Measurements from ENCODE around the gene CIB1.

The CIB1 gene

GRCh38 chr15:90219421-90220141 lies 14.2 kb downstream of the CIB1 start:
- in situ Hi-C loops (cut with HindIII; ENCODE audit: low sequenced_read_pairs), result loop anchor here (10.0 kb wide), 1 partner anchor 75 kb away; no protein-coding TSS in a partner anchor

- in situ Hi-C loops (cut with HindIII; ENCODE audit: low sequenced_read_pairs), result loop anchor here (10.0 kb wide), 1 partner anchor 73 kb away; no protein-coding TSS in a partner anchor
Observed at GRCh38 chr15:90217671-90218394, 15.9 kb downstream of the CIB1 start.

- in situ Hi-C loops (cut with HindIII; ENCODE audit: low sequenced_read_pairs), result loop anchor here (10.0 kb wide), 1 partner anchor 70 kb away; no protein-coding TSS in a partner anchor
Observed at GRCh38 chr15:90214553-90215196, 19.1 kb downstream of the CIB1 start.

- in situ Hi-C loops (cut with HindIII; ENCODE audit: low sequenced_read_pairs), result loop anchor here (10.0 kb wide), 1 partner anchor 69 kb away; no protein-coding TSS in a partner anchor
Observed at GRCh38 chr15:90213818-90214204, 19.9 kb downstream of the CIB1 start.

GRCh38 chr15:90213122-90213817 lies 20.5 kb downstream of the CIB1 start:
- in situ Hi-C loops (cut with HindIII; ENCODE audit: low sequenced_read_pairs), result loop anchor here (10.0 kb wide), 1 partner anchor 68 kb away; no protein-coding TSS in a partner anchor

GRCh38 chr15:90212221-90213098 lies 21.3 kb downstream of the CIB1 start:
- in situ Hi-C loops (cut with HindIII; ENCODE audit: low sequenced_read_pairs), result loop anchor here (10.0 kb wide), 1 partner anchor 68 kb away; no protein-coding TSS in a partner anchor

- in situ Hi-C loops (cut with HindIII; ENCODE audit: low sequenced_read_pairs), result loop anchor here (10.0 kb wide), 1 partner anchor 67 kb away; no protein-coding TSS in a partner anchor
Observed at GRCh38 chr15:90211440-90212143, 22.1 kb downstream of the CIB1 start.

GRCh38 chr15:90211009-90211408 lies 22.7 kb downstream of the CIB1 start:
- in situ Hi-C loops (cut with HindIII; ENCODE audit: low sequenced_read_pairs), result loop anchor here (10.0 kb wide), 1 partner anchor 66 kb away; no protein-coding TSS in a partner anchor

GRCh38 chr15:90210593-90210992 lies 23.1 kb downstream of the CIB1 start:
- in situ Hi-C loops (cut with HindIII; ENCODE audit: low sequenced_read_pairs), result loop anchor here (10.0 kb wide), 1 partner anchor 66 kb away; no protein-coding TSS in a partner anchor

GRCh38 chr15:90209591-90209990 lies 24.1 kb downstream of the CIB1 start:
- in situ Hi-C loops (cut with HindIII; ENCODE audit: low sequenced_read_pairs), result no loop called here

- in situ Hi-C loops (cut with HindIII; ENCODE audit: low sequenced_read_pairs), result no loop called here
Observed at GRCh38 chr15:90208356-90208755, 25.4 kb downstream of the CIB1 start.

- in situ Hi-C loops (cut with HindIII; ENCODE audit: low sequenced_read_pairs), result no loop called here
Observed at GRCh38 chr15:90207252-90207651, 26.5 kb downstream of the CIB1 start.

GRCh38 chr15:90205886-90206285 lies 27.9 kb downstream of the CIB1 start:
- in situ Hi-C loops (cut with HindIII; ENCODE audit: low sequenced_read_pairs), result no loop called here

GRCh38 chr15:90205050-90205848 lies 28.5 kb downstream of the CIB1 start:
- in situ Hi-C loops (cut with HindIII; ENCODE audit: low sequenced_read_pairs), result no loop called here

- in situ Hi-C loops (cut with HindIII; ENCODE audit: low sequenced_read_pairs), result no loop called here
Observed at GRCh38 chr15:90203922-90204321, 29.8 kb downstream of the CIB1 start.

- in situ Hi-C loops (cut with HindIII; ENCODE audit: low sequenced_read_pairs), result no loop called here
Observed at GRCh38 chr15:90203473-90203872, 30.3 kb downstream of the CIB1 start.

GRCh38 chr15:90202929-90203328 lies 30.8 kb downstream of the CIB1 start:
- in situ Hi-C loops (cut with HindIII; ENCODE audit: low sequenced_read_pairs), result no loop called here

- in situ Hi-C loops (cut with HindIII; ENCODE audit: low sequenced_read_pairs), result no loop called here
Observed at GRCh38 chr15:90201944-90202375, 31.8 kb downstream of the CIB1 start.
